ENCODE results near the gene HPS6. TPM values are rescaled to one million over a fixed set of nuclear protein-coding genes. Genes with fewer than 3 reads are reported as not detected.

HPS6 gene
- total and polyA plus RNA-seq, 7 donors: 7.3 to 13.2 (median 9.8) TPM

GRCh38 chr10:102059987-102060386 is 5.2 kb upstream of the HPS6 start:
- no peak overlapping the region for H3K4me3 ChIP-seq
- TF ChIP-seq, protein P1, sequence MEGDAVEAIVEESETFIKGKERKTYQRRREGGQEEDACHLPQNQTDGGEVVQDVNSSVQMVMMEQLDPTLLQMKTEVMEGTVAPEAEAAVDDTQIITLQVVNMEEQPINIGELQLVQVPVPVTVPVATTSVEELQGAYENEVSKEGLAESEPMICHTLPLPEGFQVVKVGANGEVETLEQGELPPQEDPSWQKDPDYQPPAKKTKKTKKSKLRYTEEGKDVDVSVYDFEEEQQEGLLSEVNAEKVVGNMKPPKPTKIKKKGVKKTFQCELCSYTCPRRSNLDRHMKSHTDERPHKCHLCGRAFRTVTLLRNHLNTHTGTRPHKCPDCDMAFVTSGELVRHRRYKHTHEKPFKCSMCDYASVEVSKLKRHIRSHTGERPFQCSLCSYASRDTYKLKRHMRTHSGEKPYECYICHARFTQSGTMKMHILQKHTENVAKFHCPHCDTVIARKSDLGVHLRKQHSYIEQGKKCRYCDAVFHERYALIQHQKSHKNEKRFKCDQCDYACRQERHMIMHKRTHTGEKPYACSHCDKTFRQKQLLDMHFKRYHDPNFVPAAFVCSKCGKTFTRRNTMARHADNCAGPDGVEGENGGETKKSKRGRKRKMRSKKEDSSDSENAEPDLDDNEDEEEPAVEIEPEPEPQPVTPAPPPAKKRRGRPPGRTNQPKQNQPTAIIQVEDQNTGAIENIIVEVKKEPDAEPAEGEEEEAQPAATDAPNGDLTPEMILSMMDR (IDR thresholded peaks at IDR 0.05): no peak
- H3K36me3 ChIP-seq (ENCODE audit: insufficient read depth in 1 of 2, low read depth in 1 of 2): no peaks in the 10 kb centered on the region
- ATAC-seq (no peak), DNase-seq (no peak)
- H3K4me1 ChIP-seq: peaks cover under 1% of the 10 kb centered on the region
- intact Hi-C loops (cut with DNase I): no loop called here
- no peaks in the 10 kb centered on the region for H3K9me3 ChIP-seq
- H3K27ac ChIP-seq: no peak overlapping the region
- H3K27me3 ChIP-seq (ENCODE audit: insufficient read depth in 3 of 3, low read length in 2 of 3): no peaks in the 10 kb centered on the region

GRCh38 chr10:102064503-102064867 is 664 bp upstream of the HPS6 start:
- peaks cover 0 to 9% of the 10 kb centered on the region in 2 donors for H3K36me3 ChIP-seq (ENCODE audit: insufficient read depth in 1 of 2, low read depth in 1 of 2)
- no peaks in the 10 kb centered on the region for H3K9me3 ChIP-seq
- no peaks in the 10 kb centered on the region for H3K27me3 ChIP-seq (ENCODE audit: insufficient read depth in 3 of 3, low read length in 2 of 3)
- TF ChIP-seq, protein P1 (IDR thresholded peaks at IDR 0.05): no peak
- ATAC-seq (no peak), DNase-seq (no peak)
- H3K4me1 ChIP-seq: peaks cover 18% of the 10 kb centered on the region
- intact Hi-C loops (cut with DNase I): no loop called here
- H3K4me3 ChIP-seq: peak overlapping the region; percentile 90
- 72 to 80% (median 80%) methylated on average over 2 of the region's 2 CpGs for WGBS, 3 donors
- H3K27ac ChIP-seq: peak overlapping the region; percentile 88

- 5 to 13% (median 6%) methylated on average over 38 to 63 of the region's 63 CpGs for WGBS, 3 donors
- DNase-seq: peak; percentile 28 to 70
Measured at GRCh38 chr10:102065561-102066398, 631 bp downstream of the HPS6 start.

GRCh38 chr10:102066399-102067088 is 1.4 kb downstream of the HPS6 start:
- WGBS, 3 donors: 62 to 68% (median 63%) methylated on average over 16 of the region's 16 CpGs
- ATAC-seq (no peak), DNase-seq (no peak)
- H3K4me3 ChIP-seq: peak overlapping the region; percentile 90
- H3K4me1 ChIP-seq: peaks cover 18% of the 10 kb centered on the region
- no peaks in the 10 kb centered on the region for H3K27me3 ChIP-seq (ENCODE audit: insufficient read depth in 3 of 3, low read length in 2 of 3)
- peaks cover 0 to 9% of the 10 kb centered on the region in 2 donors for H3K36me3 ChIP-seq (ENCODE audit: insufficient read depth in 1 of 2, low read depth in 1 of 2)
- intact Hi-C loops (cut with DNase I): no loop called here
- peak overlapping the region; percentile 88 for H3K27ac ChIP-seq
- H3K9me3 ChIP-seq: no peaks in the 10 kb centered on the region
- TF ChIP-seq, protein P1 (IDR thresholded peaks at IDR 0.05): no peak

More at GRCh38 chr10:102065561-102066398, 631 bp downstream of the HPS6 start:
- H3K4me1 ChIP-seq: peaks cover 18% of the 10 kb centered on the region
- intact Hi-C loops (cut with DNase I): no loop called here
- TF ChIP-seq, protein P1 (IDR thresholded peaks at IDR 0.05): no peak
- peak overlapping the region; percentile 88 for H3K27ac ChIP-seq
- ATAC-seq: peak; percentile 42 to 68 (median 64)
- no peaks in the 10 kb centered on the region for H3K9me3 ChIP-seq
- peak overlapping the region; percentile 90 for H3K4me3 ChIP-seq
- H3K27me3 ChIP-seq (ENCODE audit: insufficient read depth in 3 of 3, low read length in 2 of 3): no peaks in the 10 kb centered on the region
- peaks cover 0 to 9% of the 10 kb centered on the region in 2 donors for H3K36me3 ChIP-seq (ENCODE audit: insufficient read depth in 1 of 2, low read depth in 1 of 2)
